Measurements from ENCODE around the gene LIPG.

- no peak for TF ChIP-seq CTCF (conservative IDR thresholded peaks at IDR 0.05; ENCODE audit: low read length)
- TF ChIP-seq EZH2phosphoT487 (IDR thresholded peaks at IDR 0.05; ENCODE audit: borderline replicate concordance, low read depth, low read length), result no peak
Observed at GRCh38 chr18:49597157-49597931, 35.5 kb downstream of the LIPG start.
